NCI-H82 (cell line): ENCODE measurements around the gene FOCAD.
A peak's percentile ranks its signal among the peaks of the same experiment; 100 is the strongest.
"Not testable (repeated sequence)": the region's sequence is repeated elsewhere in the genome, so short reads cannot be mapped to it uniquely, and the experiment has no call there.

ENCODE experiments used
- DNase-seq: peaks from one replicate; lab custom pipeline; 2025; lab: John Stamatoyannopoulos, UW

Gene FOCAD

GRCh38 chr9:20884985-20885593 is 201.0 kb downstream of the FOCAD start:
- DNase-seq: peak; percentile 70

DNA sequence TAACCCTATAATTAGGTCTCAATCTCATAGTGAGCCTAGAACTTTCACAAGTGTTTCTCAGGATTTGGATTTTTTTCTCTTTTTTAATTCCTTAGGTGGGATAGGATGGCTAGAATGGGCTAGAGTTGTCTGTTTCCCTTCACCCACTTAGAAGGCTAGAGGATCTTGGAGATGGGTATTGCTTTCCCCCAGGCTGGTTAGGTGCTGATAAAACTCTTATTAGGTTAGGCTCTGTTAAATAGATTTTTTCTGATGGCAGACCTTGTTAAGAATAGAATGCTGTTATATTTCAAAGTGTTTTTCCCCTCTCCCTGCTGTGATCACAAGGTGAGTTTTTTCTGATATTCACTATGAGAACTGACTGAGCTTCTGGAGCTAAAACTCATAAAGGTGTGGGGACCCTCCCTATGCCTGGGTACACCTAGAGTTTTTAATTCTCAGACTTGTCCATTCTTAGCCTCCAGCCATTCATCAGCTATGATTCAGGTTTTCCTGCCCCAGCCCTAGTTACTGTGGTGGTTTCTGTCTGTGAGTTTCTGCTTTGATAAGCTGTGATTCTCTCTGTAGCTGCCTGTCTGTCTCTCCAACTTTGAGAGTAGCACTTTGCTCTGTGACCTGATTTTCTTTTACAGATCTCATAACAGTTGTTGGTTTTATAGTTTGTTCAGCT is 215.0 kb downstream of the FOCAD start:
- no peak for DNase-seq

- no peak for DNase-seq
Observed at GRCh38 chr9:20903212-20903611, 219.2 kb downstream of the FOCAD start.

DNA sequence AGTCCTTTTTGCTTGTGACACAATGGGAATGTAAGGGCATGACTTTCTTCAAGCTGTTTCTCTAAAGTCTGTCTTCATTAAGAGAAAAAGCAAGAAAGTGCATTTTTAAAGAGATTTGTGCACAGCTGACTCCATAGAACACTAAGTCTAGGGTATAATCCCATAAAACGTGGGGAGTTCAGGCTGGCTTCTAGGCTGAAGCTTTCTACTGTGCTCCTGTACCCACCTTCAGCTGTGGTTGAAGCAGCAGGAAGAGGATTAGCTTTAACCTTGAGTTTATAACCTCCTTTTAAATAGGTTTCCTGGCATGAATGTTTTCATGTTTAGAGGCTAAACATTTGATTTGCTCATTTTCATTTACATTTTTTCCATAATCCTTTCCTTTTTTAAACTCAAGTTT is 220.9 kb downstream of the FOCAD start:
- peak; percentile 55 for DNase-seq

GRCh38 chr9:20906326-20906725 is 222.3 kb downstream of the FOCAD start:
- no peak for DNase-seq

GRCh38 chr9:20908461-20908860 is 224.4 kb downstream of the FOCAD start:
- DNase-seq: no peak

DNA sequence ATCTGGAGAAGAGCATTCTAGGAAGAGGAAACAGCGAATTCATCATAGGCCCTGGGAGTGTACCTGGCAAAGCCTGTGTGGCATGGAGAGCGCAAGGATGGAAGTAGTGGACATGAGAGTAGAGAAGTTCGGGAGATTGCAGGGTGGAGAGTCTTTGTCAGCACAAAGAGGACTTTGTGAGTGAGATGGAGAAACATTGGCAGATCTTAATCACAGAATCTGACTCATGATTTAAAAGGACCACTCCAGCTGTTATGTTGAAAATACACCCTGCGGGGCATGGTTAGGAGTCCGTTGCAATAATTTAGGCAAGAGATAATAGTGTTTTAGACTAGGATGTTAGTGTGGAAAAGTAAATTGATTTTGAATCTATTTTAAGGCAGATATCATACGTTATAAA is 230.5 kb downstream of the FOCAD start:
- no peak for DNase-seq

GRCh38 chr9:20921362-20921761 is 237.3 kb downstream of the FOCAD start:
- no peak for DNase-seq

- no peak for DNase-seq
Observed at GRCh38 chr9:20925256-20926045, 241.4 kb downstream of the FOCAD start.

- DNase-seq: no peak
Observed at GRCh38 chr9:20929276-20929675, 245.2 kb downstream of the FOCAD start.

GRCh38 chr9:20930836-20931235 is 246.8 kb downstream of the FOCAD start:
- no peak for DNase-seq

DNA sequence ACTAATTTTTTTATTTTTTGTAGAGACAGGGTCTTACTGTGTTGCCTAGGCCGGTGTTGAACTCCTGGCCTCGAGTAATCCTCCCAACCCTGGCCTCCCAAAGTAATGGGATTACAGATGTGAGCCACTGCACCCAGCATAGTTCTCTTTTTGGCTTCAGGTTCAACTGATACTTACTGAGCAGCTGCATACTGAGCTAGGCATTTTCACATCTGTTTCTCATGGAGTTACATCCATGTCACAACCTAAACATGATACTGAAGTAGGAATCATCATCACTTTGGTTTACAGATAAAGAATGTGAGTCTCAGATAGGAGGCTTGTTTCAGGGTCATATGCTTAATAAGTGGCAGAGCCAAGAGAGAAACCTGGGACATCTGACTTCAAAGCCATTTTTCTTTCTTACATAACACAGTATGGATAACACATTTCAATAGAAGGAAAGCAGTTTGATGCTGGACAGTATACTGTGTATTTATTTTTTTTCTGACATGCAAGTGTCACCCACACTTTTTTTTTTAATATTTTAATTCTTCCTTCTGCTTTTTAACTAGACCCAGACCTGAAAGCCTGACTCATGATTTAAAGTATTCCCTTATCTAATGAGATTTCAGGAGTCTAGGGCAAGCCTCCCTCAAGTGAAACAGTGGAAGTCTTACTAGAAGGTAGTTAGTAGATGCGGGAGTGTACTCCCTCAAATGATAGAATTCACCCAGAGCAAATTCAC is 256.6 kb downstream of the FOCAD start:
- peak; percentile 36 for DNase-seq

DNA sequence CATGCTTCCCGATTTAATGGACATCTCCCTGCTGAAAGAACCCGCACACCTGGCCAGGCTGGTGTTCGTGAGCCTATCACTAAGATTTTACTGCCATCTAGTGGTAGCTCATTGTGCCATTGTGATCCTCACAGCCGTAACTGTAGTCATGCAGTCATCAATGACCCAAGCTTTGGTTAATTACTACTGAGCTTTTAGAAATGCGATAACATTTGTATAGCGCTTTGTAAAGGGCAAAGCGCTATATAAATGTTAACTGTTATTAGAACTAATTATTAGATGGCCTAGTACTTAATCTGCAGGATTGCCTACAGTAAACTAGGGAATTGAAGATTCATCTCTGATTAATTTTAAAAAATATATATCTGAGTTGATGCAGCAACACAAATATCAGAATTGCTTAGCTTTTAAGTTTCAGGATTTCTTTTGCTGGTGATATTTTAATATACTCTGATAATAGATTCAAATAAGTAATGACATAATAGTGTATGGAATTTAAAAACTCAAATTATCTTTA is 257.2 kb downstream of the FOCAD start:
- peak; percentile 91 for DNase-seq

DNA sequence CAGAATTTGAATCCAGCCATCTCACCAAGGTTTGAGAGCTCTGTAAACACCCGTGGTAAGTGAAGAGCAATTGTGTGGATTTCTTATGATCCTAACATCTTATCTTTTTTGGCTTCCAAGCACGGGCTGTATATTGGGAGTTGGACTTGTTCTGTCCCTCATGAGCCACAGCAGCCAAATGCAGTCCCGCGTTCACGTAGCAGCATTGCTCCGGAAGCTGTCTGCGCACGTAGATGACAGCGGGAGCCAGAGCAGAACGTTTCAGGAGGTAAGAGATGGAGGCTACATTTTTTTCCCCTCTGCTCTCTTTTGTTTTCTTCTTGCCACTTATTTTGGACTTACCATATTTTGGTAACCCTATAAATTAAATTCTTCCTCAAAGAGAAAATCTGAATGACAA is 260.4 kb downstream of the FOCAD start:
- no peak for DNase-seq

- no peak for DNase-seq
Observed at GRCh38 chr9:20945269-20945668, 261.2 kb downstream of the FOCAD start.

DNA sequence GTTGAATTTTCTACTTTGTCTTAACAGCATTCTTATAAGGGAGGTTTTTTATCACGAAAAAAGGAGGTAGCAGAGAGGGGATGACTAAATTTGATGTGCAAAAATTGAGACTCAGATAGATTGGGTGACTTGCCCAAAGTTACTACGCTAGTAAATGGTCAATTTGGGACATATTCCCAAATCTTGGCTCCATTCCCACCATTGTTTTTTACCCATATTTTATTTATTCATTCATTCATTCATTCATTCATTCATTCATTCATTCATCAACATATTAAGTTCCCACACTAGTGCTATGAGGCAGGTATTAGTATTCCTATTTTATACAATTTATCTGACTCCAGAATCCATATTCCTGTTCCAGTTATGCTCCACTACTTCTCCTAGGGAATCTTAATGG is 261.8 kb downstream of the FOCAD start:
- DNase-seq: no peak

- DNase-seq: no peak
Observed at GRCh38 chr9:20948703-20949102, 264.6 kb downstream of the FOCAD start.

- DNase-seq: no peak
Observed at GRCh38 chr9:20950707-20951106, 266.6 kb downstream of the FOCAD start.

GRCh38 chr9:20962536-20963225 is 278.6 kb downstream of the FOCAD start:
- no peak for DNase-seq

GRCh38 chr9:20972684-20973083 is 288.6 kb downstream of the FOCAD start:
- DNase-seq: no peak

DNA sequence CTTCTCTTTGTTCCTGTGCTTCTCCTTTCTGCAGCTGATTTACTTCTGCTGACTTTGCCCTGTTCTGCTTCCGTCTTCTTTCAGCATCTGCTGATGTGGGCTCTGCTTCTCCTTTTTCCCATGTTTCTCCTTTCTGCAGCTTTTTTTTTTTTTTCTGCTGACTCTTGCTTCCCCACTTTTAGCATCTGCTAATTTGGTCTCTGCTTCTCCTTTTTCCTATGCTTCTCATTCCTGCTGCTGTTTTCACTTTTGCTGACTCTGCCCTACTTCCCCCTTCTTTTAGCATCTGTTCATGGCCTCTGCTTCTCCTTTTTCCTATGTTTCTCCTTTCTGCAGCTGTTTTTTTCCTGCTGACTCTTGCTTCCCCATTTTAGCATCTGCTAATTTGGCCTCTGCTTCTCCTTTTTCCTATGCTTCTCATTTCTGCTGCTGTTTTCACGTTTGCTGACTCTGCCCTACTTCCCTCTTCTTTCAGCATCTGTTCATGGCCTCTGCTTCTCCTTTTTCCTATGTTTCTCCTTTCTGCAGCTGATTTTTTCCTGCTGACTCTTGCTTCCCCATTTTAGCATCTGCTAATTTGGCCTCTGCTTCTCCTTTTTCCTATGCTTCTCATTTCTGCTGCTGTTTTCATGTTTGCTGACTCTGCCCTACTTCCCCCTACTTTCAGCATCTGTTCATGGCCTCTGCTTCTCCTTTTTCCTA is 289.3 kb downstream of the FOCAD start:
- not testable (repeated sequence) for DNase-seq
